Measurements from ENCODE around the gene MACROD2.

The MACROD2 gene

DNA sequence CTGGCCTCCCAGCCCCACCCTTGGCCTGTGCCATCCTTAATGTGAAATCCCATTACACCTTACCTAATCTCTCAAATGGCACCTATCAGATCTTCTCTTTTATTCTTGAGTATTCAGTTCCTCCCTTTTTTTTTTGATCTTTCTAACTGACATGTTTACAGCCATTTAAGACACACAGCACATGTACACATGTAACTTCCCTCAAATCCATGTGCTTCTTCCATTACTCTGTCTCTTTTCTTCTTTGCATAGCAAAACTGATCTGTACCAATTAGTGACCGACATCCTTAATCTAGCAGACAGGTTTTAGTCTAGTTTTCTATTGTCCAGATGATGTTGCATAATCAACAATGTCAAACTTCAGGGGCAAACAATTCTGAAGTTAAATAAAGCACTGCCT is 755.9 kb downstream of the MACROD2 start:
- Histone ChIP-seq H3K9ac (ENCODE audit: low read depth, low read length) (no peak overlapping the region), H3K27me3 (ENCODE audit: control insufficient read depth, insufficient read depth, low read length) (no peaks in the 10 kb centered on the region), H3K36me3 (ENCODE audit: insufficient read depth, low read length) (no peaks in the 10 kb centered on the region), H3K9me3 (replicated peaks; ENCODE audit: low read length) (no peaks in the 10 kb centered on the region), H3K4me1 (ENCODE audit: control insufficient read depth, insufficient read depth, low read length) (no peaks in the 10 kb centered on the region), H3K4me2 (ENCODE audit: low read length) (no peak overlapping the region), H3K4me3 (ENCODE audit: low read length) (no peak overlapping the region)

GRCh38 chr20:14757728-14758127 is 762.4 kb downstream of the MACROD2 start:
- no peaks in the 10 kb centered on the region for H3K9me3 ChIP-seq (replicated peaks; ENCODE audit: low read length)
- no peak overlapping the region for H3K9ac ChIP-seq (ENCODE audit: low read depth, low read length)

DNA sequence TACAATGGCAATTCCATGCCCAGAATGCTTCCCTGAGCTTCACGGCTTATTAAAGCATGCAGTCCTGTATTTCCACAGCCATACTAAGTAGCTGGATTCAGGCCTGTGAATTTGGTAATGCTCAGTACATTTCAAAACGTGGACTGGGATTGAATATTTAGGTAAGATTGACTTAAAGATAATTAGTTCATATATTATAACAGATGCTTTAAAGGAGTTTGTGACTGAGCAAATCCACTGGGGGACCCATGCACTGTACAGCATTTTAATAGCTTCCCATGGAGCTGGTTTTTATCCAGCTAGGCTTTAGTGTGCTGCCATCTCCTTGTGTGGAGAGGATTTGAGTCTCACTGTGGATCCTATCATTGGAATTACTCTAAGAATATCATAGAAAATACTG is 763.0 kb downstream of the MACROD2 start:
- no peak overlapping the region for H3K4me2 ChIP-seq (ENCODE audit: low read length)
- H3K4me3 ChIP-seq (ENCODE audit: low read length) = no peak overlapping the region
- H3K9me3 ChIP-seq (replicated peaks; ENCODE audit: low read length) = no peaks in the 10 kb centered on the region
- no peak overlapping the region for H3K9ac ChIP-seq (ENCODE audit: low read depth, low read length)
- no peaks in the 10 kb centered on the region for H3K27me3 ChIP-seq (ENCODE audit: control insufficient read depth, insufficient read depth, low read length)
- no peaks in the 10 kb centered on the region for H3K4me1 ChIP-seq (ENCODE audit: control insufficient read depth, insufficient read depth, low read length)
- H3K36me3 ChIP-seq (ENCODE audit: insufficient read depth, low read length) = no peaks in the 10 kb centered on the region

More at GRCh38 chr20:14757728-14758127, 762.4 kb downstream of the MACROD2 start:
- H3K27me3 ChIP-seq (ENCODE audit: control insufficient read depth, insufficient read depth, low read length) = no peaks in the 10 kb centered on the region
- H3K36me3 ChIP-seq (ENCODE audit: insufficient read depth, low read length) = no peaks in the 10 kb centered on the region
- H3K4me1 ChIP-seq (ENCODE audit: control insufficient read depth, insufficient read depth, low read length) = no peaks in the 10 kb centered on the region
- H3K4me2 ChIP-seq (ENCODE audit: low read length) = no peak overlapping the region
- H3K4me3 ChIP-seq (ENCODE audit: low read length) = no peak overlapping the region

- Histone ChIP-seq H3K9me3 (replicated peaks; ENCODE audit: low read length) (no peaks in the 10 kb centered on the region), H3K4me1 (ENCODE audit: control insufficient read depth, insufficient read depth, low read length) (no peaks in the 10 kb centered on the region), H3K27me3 (ENCODE audit: control insufficient read depth, insufficient read depth, low read length) (no peaks in the 10 kb centered on the region), H3K4me2 (ENCODE audit: low read length) (no peak overlapping the region), H3K36me3 (ENCODE audit: insufficient read depth, low read length) (no peaks in the 10 kb centered on the region), H3K4me3 (ENCODE audit: low read length) (no peak overlapping the region), H3K9ac (ENCODE audit: low read depth, low read length) (no peak overlapping the region)
These were observed 764.7 kb downstream of the MACROD2 start for GRCh38 chr20:14759979-14760378.

- H3K9ac ChIP-seq (ENCODE audit: low read depth, low read length) = no peak overlapping the region
- H3K27me3 ChIP-seq (ENCODE audit: control insufficient read depth, insufficient read depth, low read length) = no peaks in the 10 kb centered on the region
- H3K36me3 ChIP-seq (ENCODE audit: insufficient read depth, low read length) = no peaks in the 10 kb centered on the region
- H3K4me1 ChIP-seq (ENCODE audit: control insufficient read depth, insufficient read depth, low read length) = no peaks in the 10 kb centered on the region
- no peaks in the 10 kb centered on the region for H3K9me3 ChIP-seq (replicated peaks; ENCODE audit: low read length)
- no peak overlapping the region for H3K4me2 ChIP-seq (ENCODE audit: low read length)
- H3K4me3 ChIP-seq (ENCODE audit: low read length) = no peak overlapping the region
These were observed 766.6 kb downstream of the MACROD2 start for GRCh38 chr20:14761903-14762302.

GRCh38 chr20:14764511-14765369 is 769.4 kb downstream of the MACROD2 start:
- Histone ChIP-seq H3K4me3 (ENCODE audit: low read length) (no peak overlapping the region), H3K9me3 (replicated peaks; ENCODE audit: low read length) (no peaks in the 10 kb centered on the region), H3K4me2 (ENCODE audit: low read length) (no peak overlapping the region)

DNA sequence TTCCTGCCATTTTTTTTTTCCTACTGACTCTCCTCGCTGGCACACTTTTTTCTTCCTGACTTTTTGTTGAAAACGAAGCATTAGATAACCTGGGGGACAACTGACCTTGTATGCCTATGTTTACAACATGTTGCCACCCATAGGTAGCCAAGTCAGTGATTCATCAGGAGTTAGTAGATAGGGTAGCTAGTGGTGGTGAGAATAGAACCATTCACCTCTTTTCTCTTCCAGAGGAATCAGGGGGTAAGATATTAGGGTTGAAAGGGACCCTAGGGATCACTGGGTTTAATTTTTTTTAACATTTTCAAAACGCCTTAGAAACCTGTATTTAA is 770.0 kb downstream of the MACROD2 start:
- Histone ChIP-seq H3K9me3 (replicated peaks; ENCODE audit: low read length) (no peaks in the 10 kb centered on the region), H3K4me2 (ENCODE audit: low read length) (no peak overlapping the region), H3K27me3 (ENCODE audit: control insufficient read depth, insufficient read depth, low read length) (no peaks in the 10 kb centered on the region), H3K36me3 (ENCODE audit: insufficient read depth, low read length) (no peaks in the 10 kb centered on the region), H3K9ac (ENCODE audit: low read depth, low read length) (no peak overlapping the region), H3K4me3 (ENCODE audit: low read length) (no peak overlapping the region), H3K4me1 (ENCODE audit: control insufficient read depth, insufficient read depth, low read length) (no peaks in the 10 kb centered on the region)

More at GRCh38 chr20:14764511-14765369, 769.4 kb downstream of the MACROD2 start:
- Histone ChIP-seq H3K9ac (ENCODE audit: low read depth, low read length) (no peak overlapping the region), H3K36me3 (ENCODE audit: insufficient read depth, low read length) (no peaks in the 10 kb centered on the region), H3K27me3 (ENCODE audit: control insufficient read depth, insufficient read depth, low read length) (no peaks in the 10 kb centered on the region), H3K4me1 (ENCODE audit: control insufficient read depth, insufficient read depth, low read length) (no peaks in the 10 kb centered on the region)

DNA sequence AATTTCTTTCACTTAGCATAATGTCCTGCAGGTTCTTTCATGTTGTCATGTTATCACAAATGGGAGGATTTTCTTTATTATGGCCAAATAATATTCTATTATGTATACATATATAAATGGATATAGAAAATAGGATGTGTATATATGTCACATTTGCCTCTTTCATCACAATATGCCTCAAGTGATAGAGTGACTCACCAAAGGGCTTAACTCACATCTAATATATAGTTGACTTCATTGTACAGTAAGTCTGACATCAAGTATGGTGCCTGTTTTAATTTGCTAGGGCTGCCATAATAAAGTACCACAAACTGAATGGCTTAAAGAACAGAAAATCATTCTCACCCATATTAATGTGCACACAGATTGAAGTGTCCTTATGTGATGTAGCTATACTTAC is 778.2 kb downstream of the MACROD2 start:
- H3K4me2 ChIP-seq (ENCODE audit: low read length) = no peak overlapping the region
- H3K9me3 ChIP-seq (replicated peaks; ENCODE audit: low read length) = no peaks in the 10 kb centered on the region
- peaks cover 23% of the 10 kb centered on the region for H3K4me1 ChIP-seq (ENCODE audit: control insufficient read depth, insufficient read depth, low read length)
- no peaks in the 10 kb centered on the region for H3K27me3 ChIP-seq (ENCODE audit: control insufficient read depth, insufficient read depth, low read length)
- no peaks in the 10 kb centered on the region for H3K36me3 ChIP-seq (ENCODE audit: insufficient read depth, low read length)
- H3K4me3 ChIP-seq (ENCODE audit: low read length) = no peak overlapping the region
- H3K9ac ChIP-seq (ENCODE audit: low read depth, low read length) = no peak overlapping the region

DNA sequence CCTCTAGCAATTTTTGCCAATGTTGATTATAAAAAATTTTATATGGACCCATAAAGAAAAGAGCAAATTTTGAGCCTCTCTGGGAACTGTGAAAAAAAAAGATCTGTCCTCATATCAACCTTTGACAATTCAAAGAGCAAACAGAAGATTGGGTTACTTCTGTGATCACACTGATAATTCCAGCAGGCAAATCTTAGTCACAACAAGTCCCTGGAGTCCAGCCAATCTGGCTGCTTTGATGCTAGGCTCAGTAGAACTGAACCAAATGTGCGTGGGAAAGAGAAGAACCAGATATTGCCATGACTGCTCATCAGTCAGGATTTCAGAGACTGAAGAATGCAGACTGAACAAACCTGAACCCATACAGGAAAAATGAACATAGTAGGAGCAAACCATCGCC is 780.5 kb downstream of the MACROD2 start:
- Histone ChIP-seq H3K4me2 (ENCODE audit: low read length) (peak overlapping the region; percentile 15), H3K9me3 (replicated peaks; ENCODE audit: low read length) (no peaks in the 10 kb centered on the region), H3K27me3 (ENCODE audit: control insufficient read depth, insufficient read depth, low read length) (no peaks in the 10 kb centered on the region), H3K4me3 (ENCODE audit: low read length) (no peak overlapping the region), H3K9ac (ENCODE audit: low read depth, low read length) (no peak overlapping the region), H3K4me1 (ENCODE audit: control insufficient read depth, insufficient read depth, low read length) (peaks cover 27% of the 10 kb centered on the region), H3K36me3 (ENCODE audit: insufficient read depth, low read length) (no peaks in the 10 kb centered on the region)

DNA sequence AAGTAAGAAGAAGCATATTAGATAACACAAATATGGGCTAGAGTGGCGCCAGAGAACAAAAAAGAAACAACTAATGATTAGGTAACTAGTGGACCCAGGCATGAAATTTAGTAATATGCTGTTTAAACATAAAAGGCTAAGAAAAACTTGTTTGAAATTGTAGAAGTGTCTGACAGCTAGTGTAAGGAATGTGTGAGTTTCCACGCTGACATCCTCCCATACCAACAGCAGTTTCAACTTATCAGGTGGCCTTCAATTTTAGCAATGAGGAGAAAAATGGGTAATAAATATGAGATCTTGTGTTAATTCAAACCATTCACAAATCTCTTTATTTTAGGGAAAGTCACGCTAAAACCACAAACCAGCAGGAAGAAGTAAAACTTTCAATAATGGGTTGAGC is 782.3 kb downstream of the MACROD2 start:
- Histone ChIP-seq H3K4me1 (ENCODE audit: control insufficient read depth, insufficient read depth, low read length) (peaks cover 27% of the 10 kb centered on the region), H3K27me3 (ENCODE audit: control insufficient read depth, insufficient read depth, low read length) (no peaks in the 10 kb centered on the region), H3K4me3 (ENCODE audit: low read length) (no peak overlapping the region), H3K9me3 (replicated peaks; ENCODE audit: low read length) (no peaks in the 10 kb centered on the region), H3K4me2 (ENCODE audit: low read length) (peak overlapping the region; percentile 30), H3K9ac (ENCODE audit: low read depth, low read length) (peak overlapping the region; percentile 3), H3K36me3 (ENCODE audit: insufficient read depth, low read length) (no peaks in the 10 kb centered on the region)

GRCh38 chr20:14778096-14778495 is 782.8 kb downstream of the MACROD2 start:
- Histone ChIP-seq H3K9ac (ENCODE audit: low read depth, low read length) (no peak overlapping the region), H3K36me3 (ENCODE audit: insufficient read depth, low read length) (no peaks in the 10 kb centered on the region), H3K27me3 (ENCODE audit: control insufficient read depth, insufficient read depth, low read length) (no peaks in the 10 kb centered on the region), H3K4me1 (ENCODE audit: control insufficient read depth, insufficient read depth, low read length) (peaks cover 27% of the 10 kb centered on the region), H3K4me3 (ENCODE audit: low read length) (no peak overlapping the region), H3K4me2 (ENCODE audit: low read length) (no peak overlapping the region), H3K9me3 (replicated peaks; ENCODE audit: low read length) (no peaks in the 10 kb centered on the region)

GRCh38 chr20:14778875-14779274 is 783.6 kb downstream of the MACROD2 start:
- Histone ChIP-seq H3K9me3 (replicated peaks; ENCODE audit: low read length) (no peaks in the 10 kb centered on the region), H3K9ac (ENCODE audit: low read depth, low read length) (no peak overlapping the region), H3K4me2 (ENCODE audit: low read length) (no peak overlapping the region), H3K4me3 (ENCODE audit: low read length) (no peak overlapping the region), H3K36me3 (ENCODE audit: insufficient read depth, low read length) (no peaks in the 10 kb centered on the region), H3K4me1 (ENCODE audit: control insufficient read depth, insufficient read depth, low read length) (peaks cover 27% of the 10 kb centered on the region), H3K27me3 (ENCODE audit: control insufficient read depth, insufficient read depth, low read length) (no peaks in the 10 kb centered on the region)

All from skeletal muscle satellite cell (primary cell).